GM23338 (cell line): ENCODE data around the gene ADGRG7. TPM values are rescaled to one million over a fixed set of nuclear protein-coding genes. Genes with fewer than 3 reads are reported as not detected.

Experiments used
- ATAC-seq: fragments of 200-7000 bp; cut with Tn5 transposase; 3 replicates; pipeline ENCODE4 v1.9.1; 2020
- DNase-seq: peaks from one replicate; pipeline ENCODE4 v3.0.0-alpha.2; 2015; ENCODE audit warnings: low spot score
- H2AFZ ChIP-seq: fragments of 200-600 bp; sonication (generic); 2 replicates; pipeline ENCODE4 v1.8.0; 2016; ENCODE audit warnings: antibody characterized with exemption, mild to moderate bottlenecking, moderate library complexity
- H3F3A ChIP-seq: fragments of 200-600 bp; sonication (generic); replicated peaks from 2 replicates; pipeline ENCODE4 v1.8.0; 2017; ENCODE audit warnings: antibody characterized with exemption, mixed run types, low read depth
- H3K27ac ChIP-seq: fragments of 200-600 bp; sonication (generic); 2 replicates; pipeline ENCODE4 v1.6.1; 2016; ENCODE audit warnings: low read depth
- H3K27me3 ChIP-seq: fragments of 200-600 bp; sonication (generic); 2 replicates; pipeline ENCODE4 v1.8.0; 2016; ENCODE audit warnings: mild to moderate bottlenecking, mixed run types, moderate library complexity; ENCODE audit not compliant: insufficient read depth
- H3K36me3 ChIP-seq: fragments of 200-600 bp; sonication (generic); 2 replicates; pipeline ENCODE4 v1.8.0; 2016; ENCODE audit warnings: mild to moderate bottlenecking; ENCODE audit not compliant: insufficient read depth
- H3K4me1 ChIP-seq: fragments of 200-600 bp; sonication (generic); 2 replicates; pipeline ENCODE4 v1.8.0; 2016; ENCODE audit warnings: mild to moderate bottlenecking, moderate library complexity; ENCODE audit not compliant: insufficient read depth
- H3K4me2 ChIP-seq: fragments of 200-600 bp; sonication (generic); 2 replicates; pipeline ENCODE4 v1.7.1; 2017; ENCODE audit warnings: mixed run types
- H3K4me3 ChIP-seq: fragments of 200-600 bp; sonication (generic); 2 replicates; pipeline ENCODE4 v1.6.1; 2016; ENCODE audit warnings: mixed run types
- H3K79me2 ChIP-seq: fragments of 200-600 bp; sonication (generic); replicated peaks from 2 replicates; pipeline ENCODE4 v1.8.0; 2017; ENCODE audit warnings: mild to moderate bottlenecking; ENCODE audit not compliant: insufficient read depth
- H3K9me2 ChIP-seq: fragments of 200-600 bp; sonication (generic); 2 replicates; pipeline ENCODE4 v1.8.0; 2017; ENCODE audit not compliant: insufficient read depth
- H4K20me1 ChIP-seq: fragments of 200-600 bp; sonication (generic); replicated peaks from 2 replicates; pipeline ENCODE4 v1.8.0; 2017; ENCODE audit warnings: mild to moderate bottlenecking; ENCODE audit not compliant: insufficient read depth
- H3K27ac Mint-ChIP-seq: 2 replicates; pipeline ENCODE4 v1.8.0; 2020; ENCODE audit warnings: inconsistent platforms, mild to moderate bottlenecking, moderate library complexity, mixed read lengths
- H3K27me3 Mint-ChIP-seq: 3 replicates; pipeline ENCODE4 v1.8.0; 2022; ENCODE audit warnings: low read depth, mild to moderate bottlenecking, moderate library complexity, mixed read lengths, inconsistent platforms; ENCODE audit not compliant: insufficient read depth, poor library complexity
- H3K36me3 Mint-ChIP-seq: 3 replicates; pipeline ENCODE4 v1.8.0; 2021; ENCODE audit warnings: low read depth, mild to moderate bottlenecking, inconsistent platforms, moderate library complexity, mixed read lengths
- H3K4me1 Mint-ChIP-seq: 3 replicates; pipeline ENCODE4 v1.8.0; 2020; ENCODE audit warnings: mild to moderate bottlenecking, inconsistent platforms, mixed read lengths
- H3K4me3 Mint-ChIP-seq: 3 replicates; pipeline ENCODE4 v1.8.0; 2021; ENCODE audit warnings: moderate library complexity, mild to moderate bottlenecking, inconsistent platforms, mixed read lengths
- H3K9me3 Mint-ChIP-seq: 3 replicates; pipeline ENCODE4 v1.8.0; 2020; ENCODE audit warnings: moderate library complexity, mild to moderate bottlenecking, inconsistent platforms, mixed read lengths
- EZH2phosphoT487 ChIP-seq: fragments of 200-600 bp; sonication (generic); IDR thresholded peaks from one replicate; pipeline ENCODE4 v1.8.1; 2018; ENCODE audit warnings: antibody characterized with exemption; ENCODE audit not compliant: unreplicated experiment
- NANOG ChIP-seq: IDR thresholded peaks from 2 replicates; pipeline ENCODE4 v1.6.1; 2016; ENCODE audit warnings: antibody characterized with exemption, borderline replicate concordance
- POLR2AphosphoS5 ChIP-seq: IDR thresholded peaks from 2 replicates; pipeline ENCODE4 v1.6.1; 2016; ENCODE audit warnings: antibody characterized with exemption, low read depth
- STAT1 ChIP-seq: IDR thresholded peaks from one replicate; pipeline ENCODE4 v1.6.1; 2016; ENCODE audit warnings: antibody characterized with exemption; ENCODE audit not compliant: unreplicated experiment
- ZNF114 ChIP-seq: fragments of 250-450 bp; sonication (Bioruptor Pico); IDR thresholded peaks from 2 replicates; pipeline ENCODE4 v1.5.0; 2020; ENCODE audit warnings: mild to moderate bottlenecking, moderate library complexity
- ZNF331 ChIP-seq: fragments of 250-450 bp; sonication (Bioruptor Pico); IDR thresholded peaks from 2 replicates; pipeline ENCODE4 v1.5.0; 2020; ENCODE audit warnings: low read depth, mild to moderate bottlenecking, moderate library complexity
- polyA plus RNA-seq: library from polyadenylated mRNA; unstranded; fragments of >200 nt; fragmentation: Nextera tagmentation; extraction: Ambion mirVana; gene quantifications from 2 replicates; pipeline ENCODE4 v1.2.1, GENCODE V29; 2016
- total RNA-seq: library from RNA; depleted of rRNA; stranded (reverse); fragments of >200 nt; shearing (Covaris generic); gene quantifications from 2 replicates; pipeline ENCODE4 v1.2.3, GENCODE V29; 2014
- TF ChIP-seq, protein P1 (sequence below): IDR thresholded peaks from 2 replicates; pipeline ENCODE4 v1.6.1; 2016; ENCODE audit warnings: antibody characterized with exemption
- TF ChIP-seq, protein P2 (sequence below): fragments of 250-450 bp; sonication (Bioruptor Pico); IDR thresholded peaks from 2 replicates; pipeline ENCODE4 v1.5.0; 2020; ENCODE audit warnings: mild to moderate bottlenecking, moderate library complexity
- TF ChIP-seq, protein P3 (sequence below), 2 experiments: fragments of 200-600 bp in 1 of 2; sonication (generic) in 1 of 2; conservative IDR thresholded peaks; 2 replicates each; pipeline versions ENCODE4 v1.5.1 to v1.6.1; 2016 to 2017; ENCODE audit warnings: antibody characterized with exemption in 2 of 2, low read depth in 2 of 2, mild to moderate bottlenecking in 2 of 2, moderate library complexity in 1 of 2

ADGRG7 gene
- total and polyA plus RNA-seq, 2 experiments from 2014 or later, result not detected

- Mint-ChIP-seq H3K9me3 (no peaks in the 10 kb centered on the region), H3K4me1 (peaks cover 11% of the 10 kb centered on the region; the same call in 2 of the 3 replicates), H3K27ac (no peak overlapping the region), H3K36me3 (peaks cover 73% of the 10 kb centered on the region), H3K27me3 (no peaks in the 10 kb centered on the region), H3K4me3 (no peak overlapping the region)
- Histone ChIP-seq H3K79me2 (peaks cover 84% of the 10 kb centered on the region), H3K36me3 (peaks cover 13% of the 10 kb centered on the region; the same call in 1 of the 2 replicates), H3K9me2 (no peaks in the 10 kb centered on the region), H3K27ac (no peak overlapping the region), H2AFZ (no peak overlapping the region), H3K4me3 (no peak overlapping the region), H3F3A (no peaks in the 10 kb centered on the region), H3K27me3 (no peaks in the 10 kb centered on the region), H3K4me1 (no peaks in the 10 kb centered on the region), H3K4me2 (no peak overlapping the region), H4K20me1 (peaks cover 19% of the 10 kb centered on the region)
- TF ChIP-seq EZH2phosphoT487 (no peak), ZNF331 (CRISPR knock-in tag) (no peak), ZNF114 (CRISPR knock-in tag) (no peak), STAT1 (no peak)
- TF ChIP-seq, protein P1, sequence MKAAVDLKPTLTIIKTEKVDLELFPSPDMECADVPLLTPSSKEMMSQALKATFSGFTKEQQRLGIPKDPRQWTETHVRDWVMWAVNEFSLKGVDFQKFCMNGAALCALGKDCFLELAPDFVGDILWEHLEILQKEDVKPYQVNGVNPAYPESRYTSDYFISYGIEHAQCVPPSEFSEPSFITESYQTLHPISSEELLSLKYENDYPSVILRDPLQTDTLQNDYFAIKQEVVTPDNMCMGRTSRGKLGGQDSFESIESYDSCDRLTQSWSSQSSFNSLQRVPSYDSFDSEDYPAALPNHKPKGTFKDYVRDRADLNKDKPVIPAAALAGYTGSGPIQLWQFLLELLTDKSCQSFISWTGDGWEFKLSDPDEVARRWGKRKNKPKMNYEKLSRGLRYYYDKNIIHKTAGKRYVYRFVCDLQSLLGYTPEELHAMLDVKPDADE, result no peak
- ATAC-seq (no peak), DNase-seq (no peak)
Measured at GRCh38 chr3:100719136-100719535, 109.7 kb downstream of the ADGRG7 start.

DNA sequence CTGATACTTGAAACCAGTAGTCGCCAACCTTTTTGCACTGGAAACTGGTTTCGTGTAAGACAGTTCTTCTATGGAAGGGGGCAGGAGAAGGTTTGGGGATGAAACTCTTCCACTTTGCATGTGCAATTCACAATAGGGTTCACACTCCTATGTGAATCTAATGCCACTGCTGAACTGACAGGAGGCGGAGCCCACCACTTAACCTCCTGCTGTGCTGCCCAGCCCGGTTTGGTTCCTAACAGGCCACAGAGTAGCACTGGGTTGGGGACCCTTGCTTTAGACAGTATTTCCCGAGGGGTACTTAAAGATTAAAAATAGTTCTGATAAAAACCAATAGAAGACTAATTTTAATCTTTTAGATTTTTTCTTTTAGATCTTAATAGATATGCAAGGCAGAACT, 111.0 kb downstream of the ADGRG7 start:
- Histone ChIP-seq H3K4me3 (no peak overlapping the region), H3K79me2 (peaks cover 84% of the 10 kb centered on the region), H4K20me1 (peaks cover 12% of the 10 kb centered on the region), H3K4me2 (no peak overlapping the region), H2AFZ (no peak overlapping the region), H3K27me3 (no peaks in the 10 kb centered on the region), H3F3A (no peaks in the 10 kb centered on the region), H3K4me1 (no peaks in the 10 kb centered on the region), H3K9me2 (no peaks in the 10 kb centered on the region), H3K36me3 (peaks cover 3% of the 10 kb centered on the region; the same call in 1 of the 2 replicates), H3K27ac (no peak overlapping the region)
- no peak overlapping the region for H3K4me3 Mint-ChIP-seq
- ATAC-seq (peak; percentile 82), DNase-seq (peak; percentile 37)
- H3K36me3 Mint-ChIP-seq, result peaks cover 70% of the 10 kb centered on the region
- no peak overlapping the region for H3K27ac Mint-ChIP-seq
- H3K9me3 Mint-ChIP-seq, result no peaks in the 10 kb centered on the region
- H3K4me1 Mint-ChIP-seq, result peaks cover 11% of the 10 kb centered on the region; the same call in 2 of the 3 replicates
- H3K27me3 Mint-ChIP-seq, result no peaks in the 10 kb centered on the region
- TF ChIP-seq, protein P2, sequence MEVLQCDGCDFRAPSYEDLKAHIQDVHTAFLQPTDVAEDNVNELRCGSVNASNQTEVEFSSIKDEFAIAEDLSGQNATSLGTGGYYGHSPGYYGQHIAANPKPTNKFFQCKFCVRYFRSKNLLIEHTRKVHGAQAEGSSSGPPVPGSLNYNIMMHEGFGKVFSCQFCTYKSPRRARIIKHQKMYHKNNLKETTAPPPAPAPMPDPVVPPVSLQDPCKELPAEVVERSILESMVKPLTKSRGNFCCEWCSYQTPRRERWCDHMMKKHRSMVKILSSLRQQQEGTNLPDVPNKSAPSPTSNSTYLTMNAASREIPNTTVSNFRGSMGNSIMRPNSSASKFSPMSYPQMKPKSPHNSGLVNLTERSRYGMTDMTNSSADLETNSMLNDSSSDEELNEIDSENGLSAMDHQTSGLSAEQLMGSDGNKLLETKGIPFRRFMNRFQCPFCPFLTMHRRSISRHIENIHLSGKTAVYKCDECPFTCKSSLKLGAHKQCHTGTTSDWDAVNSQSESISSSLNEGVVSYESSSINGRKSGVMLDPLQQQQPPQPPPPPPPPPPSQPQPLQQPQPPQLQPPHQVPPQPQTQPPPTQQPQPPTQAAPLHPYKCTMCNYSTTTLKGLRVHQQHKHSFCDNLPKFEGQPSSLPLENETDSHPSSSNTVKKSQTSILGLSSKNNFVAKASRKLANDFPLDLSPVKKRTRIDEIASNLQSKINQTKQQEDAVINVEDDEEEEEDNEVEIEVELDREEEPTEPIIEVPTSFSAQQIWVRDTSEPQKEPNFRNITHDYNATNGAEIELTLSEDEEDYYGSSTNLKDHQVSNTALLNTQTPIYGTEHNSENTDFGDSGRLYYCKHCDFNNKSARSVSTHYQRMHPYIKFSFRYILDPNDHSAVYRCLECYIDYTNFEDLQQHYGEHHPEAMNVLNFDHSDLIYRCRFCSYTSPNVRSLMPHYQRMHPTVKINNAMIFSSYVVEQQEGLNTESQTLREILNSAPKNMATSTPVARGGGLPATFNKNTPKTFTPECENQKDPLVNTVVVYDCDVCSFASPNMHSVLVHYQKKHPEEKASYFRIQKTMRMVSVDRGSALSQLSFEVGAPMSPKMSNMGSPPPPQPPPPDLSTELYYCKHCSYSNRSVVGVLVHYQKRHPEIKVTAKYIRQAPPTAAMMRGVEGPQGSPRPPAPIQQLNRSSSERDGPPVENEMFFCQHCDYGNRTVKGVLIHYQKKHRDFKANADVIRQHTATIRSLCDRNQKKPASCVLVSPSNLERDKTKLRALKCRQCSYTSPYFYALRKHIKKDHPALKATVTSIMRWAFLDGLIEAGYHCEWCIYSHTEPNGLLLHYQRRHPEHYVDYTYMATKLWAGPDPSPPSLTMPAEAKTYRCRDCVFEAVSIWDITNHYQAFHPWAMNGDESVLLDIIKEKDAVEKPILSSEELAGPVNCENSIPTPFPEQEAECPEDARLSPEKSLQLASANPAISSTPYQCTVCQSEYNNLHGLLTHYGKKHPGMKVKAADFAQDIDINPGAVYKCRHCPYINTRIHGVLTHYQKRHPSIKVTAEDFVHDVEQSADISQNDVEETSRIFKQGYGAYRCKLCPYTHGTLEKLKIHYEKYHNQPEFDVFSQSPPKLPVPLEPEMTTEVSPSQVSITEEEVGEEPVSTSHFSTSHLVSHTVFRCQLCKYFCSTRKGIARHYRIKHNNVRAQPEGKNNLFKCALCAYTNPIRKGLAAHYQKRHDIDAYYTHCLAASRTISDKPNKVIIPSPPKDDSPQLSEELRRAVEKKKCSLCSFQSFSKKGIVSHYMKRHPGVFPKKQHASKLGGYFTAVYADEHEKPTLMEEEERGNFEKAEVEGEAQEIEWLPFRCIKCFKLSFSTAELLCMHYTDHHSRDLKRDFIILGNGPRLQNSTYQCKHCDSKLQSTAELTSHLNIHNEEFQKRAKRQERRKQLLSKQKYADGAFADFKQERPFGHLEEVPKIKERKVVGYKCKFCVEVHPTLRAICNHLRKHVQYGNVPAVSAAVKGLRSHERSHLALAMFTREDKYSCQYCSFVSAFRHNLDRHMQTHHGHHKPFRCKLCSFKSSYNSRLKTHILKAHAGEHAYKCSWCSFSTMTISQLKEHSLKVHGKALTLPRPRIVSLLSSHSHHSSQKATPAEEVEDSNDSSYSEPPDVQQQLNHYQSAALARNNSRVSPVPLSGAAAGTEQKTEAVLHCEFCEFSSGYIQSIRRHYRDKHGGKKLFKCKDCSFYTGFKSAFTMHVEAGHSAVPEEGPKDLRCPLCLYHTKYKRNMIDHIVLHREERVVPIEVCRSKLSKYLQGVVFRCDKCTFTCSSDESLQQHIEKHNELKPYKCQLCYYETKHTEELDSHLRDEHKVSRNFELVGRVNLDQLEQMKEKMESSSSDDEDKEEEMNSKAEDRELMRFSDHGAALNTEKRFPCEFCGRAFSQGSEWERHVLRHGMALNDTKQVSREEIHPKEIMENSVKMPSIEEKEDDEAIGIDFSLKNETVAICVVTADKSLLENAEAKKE (CRISPR knock-in tag), result no peak
- TF ChIP-seq ZNF114 (CRISPR knock-in tag), result no peak
- no peak for TF ChIP-seq NANOG
- TF ChIP-seq, protein P1, result no peak
- TF ChIP-seq, protein P3, sequence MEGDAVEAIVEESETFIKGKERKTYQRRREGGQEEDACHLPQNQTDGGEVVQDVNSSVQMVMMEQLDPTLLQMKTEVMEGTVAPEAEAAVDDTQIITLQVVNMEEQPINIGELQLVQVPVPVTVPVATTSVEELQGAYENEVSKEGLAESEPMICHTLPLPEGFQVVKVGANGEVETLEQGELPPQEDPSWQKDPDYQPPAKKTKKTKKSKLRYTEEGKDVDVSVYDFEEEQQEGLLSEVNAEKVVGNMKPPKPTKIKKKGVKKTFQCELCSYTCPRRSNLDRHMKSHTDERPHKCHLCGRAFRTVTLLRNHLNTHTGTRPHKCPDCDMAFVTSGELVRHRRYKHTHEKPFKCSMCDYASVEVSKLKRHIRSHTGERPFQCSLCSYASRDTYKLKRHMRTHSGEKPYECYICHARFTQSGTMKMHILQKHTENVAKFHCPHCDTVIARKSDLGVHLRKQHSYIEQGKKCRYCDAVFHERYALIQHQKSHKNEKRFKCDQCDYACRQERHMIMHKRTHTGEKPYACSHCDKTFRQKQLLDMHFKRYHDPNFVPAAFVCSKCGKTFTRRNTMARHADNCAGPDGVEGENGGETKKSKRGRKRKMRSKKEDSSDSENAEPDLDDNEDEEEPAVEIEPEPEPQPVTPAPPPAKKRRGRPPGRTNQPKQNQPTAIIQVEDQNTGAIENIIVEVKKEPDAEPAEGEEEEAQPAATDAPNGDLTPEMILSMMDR (conservative IDR thresholded peaks at IDR 0.05; ENCODE audit: low read depth in 2 of 2), result no peak
- TF ChIP-seq POLR2AphosphoS5, result no peak
